Caki2 (cell line): ENCODE measurements around the gene ZNF554. TPM values are rescaled to one million over a fixed set of nuclear protein-coding genes. Genes with fewer than 3 reads are reported as not detected.
"Not testable (repeated sequence)": the region's sequence is repeated elsewhere in the genome, so short reads cannot be mapped to it uniquely, and the experiment has no call there.

Experiments used
- DNase-seq: peaks from one replicate; pipeline ENCODE4 v3.0.0-alpha.2; 2015; ENCODE audit warnings: low read depth
- in situ Hi-C: cut with HindIII; loops from 2 replicates; pipeline ENCODE4 v1.10.0; 2016; ENCODE audit warnings: low sequenced_read_pairs, low pct_unique_long_range_greater_than_20kb, mixed read lengths
- total RNA-seq: library from RNA; depleted of rRNA; stranded (reverse); fragments of >200 nt; shearing (Covaris generic); gene quantifications from 2 replicates; pipeline ENCODE4 v1.2.3, GENCODE V29; 2014; ENCODE audit warnings: low replicate concordance

ZNF554 gene
- total RNA-seq, 1 experiment from 2014 or later: 3.2 TPM

DNA sequence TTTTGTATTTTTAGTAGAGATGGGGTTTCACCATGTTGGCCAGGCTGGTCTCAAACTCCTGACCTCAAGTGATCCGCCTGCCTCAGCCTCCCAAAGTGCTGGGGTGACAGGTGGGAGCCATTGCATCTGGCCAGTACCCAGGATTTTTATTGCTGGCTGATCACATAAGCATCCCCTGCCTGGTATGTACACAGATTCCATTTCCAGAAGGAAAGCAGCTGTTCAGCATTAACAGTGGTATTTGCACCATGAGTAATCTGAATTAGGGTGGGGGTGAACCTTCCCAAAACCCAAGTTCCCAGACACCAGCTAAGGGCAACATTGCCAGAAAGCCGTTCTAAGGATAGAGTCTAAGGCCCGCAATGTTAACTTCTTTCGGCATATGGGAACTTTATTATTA is 28.9 kb downstream of the ZNF554 start:
- DNase-seq: no peak
- in situ Hi-C loops: no loop called here

DNA sequence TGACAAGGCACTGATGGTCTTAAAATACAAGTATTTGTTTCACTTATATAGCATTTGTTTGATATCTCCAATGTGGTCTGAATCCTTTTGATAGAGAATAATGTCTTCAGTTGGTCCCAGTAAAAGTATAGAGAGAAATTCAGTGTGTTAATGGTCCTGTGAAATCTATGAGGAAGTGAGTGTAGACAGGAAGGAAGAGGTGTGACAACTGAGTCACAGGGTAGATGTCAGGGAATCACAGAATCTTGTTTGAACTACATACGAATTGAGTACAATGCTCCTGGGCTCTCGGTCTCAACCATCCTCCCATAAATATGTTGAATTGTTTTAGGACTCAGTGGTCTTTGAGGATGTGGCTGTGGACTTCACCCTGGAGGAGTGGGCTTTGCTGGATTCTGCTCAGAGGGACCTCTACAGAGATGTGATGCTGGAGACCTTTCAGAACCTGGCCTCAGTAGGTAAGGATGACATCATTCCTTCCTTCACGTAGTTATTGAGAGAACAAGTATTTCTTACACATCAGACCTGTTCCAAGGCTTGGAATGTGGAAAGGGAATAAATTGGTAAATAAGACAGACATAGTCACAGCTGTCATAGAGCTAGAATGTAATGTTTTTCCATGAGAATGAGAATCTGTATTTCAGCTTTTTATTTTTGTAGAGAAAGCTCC is 30.7 kb downstream of the ZNF554 start:
- in situ Hi-C loops: no loop called here

DNA sequence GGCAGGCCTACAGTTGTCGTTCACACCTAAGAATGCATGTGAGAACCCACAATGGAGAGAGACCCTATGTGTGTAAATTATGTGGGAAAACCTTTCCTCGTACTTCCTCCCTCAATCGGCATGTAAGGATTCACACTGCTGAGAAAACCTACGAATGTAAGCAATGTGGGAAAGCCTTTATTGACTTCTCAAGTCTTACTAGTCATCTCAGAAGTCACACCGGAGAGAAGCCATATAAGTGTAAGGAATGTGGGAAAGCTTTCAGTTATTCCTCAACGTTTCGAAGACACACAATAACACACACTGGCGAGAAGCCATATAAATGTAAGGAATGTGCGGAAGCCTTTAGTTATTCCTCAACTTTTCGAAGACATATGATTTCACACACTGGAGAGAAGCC is 32.9 kb downstream of the ZNF554 start:
- DNase-seq: no peak
- in situ Hi-C loops: no loop called here

More for the DNA sequence above, 30.7 kb downstream of the ZNF554 start:
- no peak for DNase-seq

DNA sequence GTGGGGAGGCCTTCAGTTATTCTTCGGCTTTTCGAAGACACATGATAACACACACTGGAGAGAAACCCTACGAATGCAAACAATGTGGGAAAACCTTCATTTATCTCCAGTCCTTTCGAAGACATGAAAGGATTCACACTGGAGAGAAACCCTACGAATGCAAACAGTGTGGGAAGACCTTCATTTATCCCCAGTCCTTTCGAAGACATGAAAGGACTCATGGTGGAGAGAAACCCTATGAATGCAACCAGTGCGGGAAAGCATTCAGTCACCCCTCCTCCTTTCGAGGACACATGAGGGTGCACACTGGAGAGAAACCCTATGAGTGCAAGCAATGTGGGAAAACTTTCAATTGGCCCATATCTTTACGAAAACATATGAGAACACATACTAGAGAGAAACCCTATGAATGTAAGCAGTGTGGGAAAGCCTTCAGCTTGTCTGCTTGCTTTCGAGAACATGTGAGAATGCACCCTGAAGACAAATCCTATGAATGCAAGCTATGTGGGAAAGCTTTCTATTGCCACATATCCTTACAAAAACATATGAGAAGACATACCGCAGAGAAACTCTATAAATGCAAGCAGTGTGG is 33.4 kb downstream of the ZNF554 start:
- no peak for DNase-seq
- in situ Hi-C loops: no loop called here

DNA sequence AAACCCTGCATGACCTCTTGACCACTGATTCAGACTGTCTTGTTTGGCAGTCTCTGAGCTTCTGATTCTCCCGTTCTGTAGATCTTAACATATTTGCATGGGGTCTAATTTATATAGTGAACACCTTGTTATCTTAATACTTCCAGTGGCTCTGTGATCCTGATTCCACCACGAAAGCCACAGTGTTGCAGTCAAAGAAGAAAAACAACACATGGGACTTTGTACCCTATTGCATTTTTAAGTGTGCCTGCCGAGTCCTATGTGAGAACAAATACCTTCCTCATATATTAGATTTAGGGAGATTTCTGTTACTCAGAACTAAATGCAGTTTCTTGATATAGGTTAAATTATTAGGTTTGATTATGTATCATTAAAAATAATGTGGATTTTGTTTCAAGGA is 35.2 kb downstream of the ZNF554 start:
- DNase-seq: no peak
- in situ Hi-C loops: no loop called here

DNA sequence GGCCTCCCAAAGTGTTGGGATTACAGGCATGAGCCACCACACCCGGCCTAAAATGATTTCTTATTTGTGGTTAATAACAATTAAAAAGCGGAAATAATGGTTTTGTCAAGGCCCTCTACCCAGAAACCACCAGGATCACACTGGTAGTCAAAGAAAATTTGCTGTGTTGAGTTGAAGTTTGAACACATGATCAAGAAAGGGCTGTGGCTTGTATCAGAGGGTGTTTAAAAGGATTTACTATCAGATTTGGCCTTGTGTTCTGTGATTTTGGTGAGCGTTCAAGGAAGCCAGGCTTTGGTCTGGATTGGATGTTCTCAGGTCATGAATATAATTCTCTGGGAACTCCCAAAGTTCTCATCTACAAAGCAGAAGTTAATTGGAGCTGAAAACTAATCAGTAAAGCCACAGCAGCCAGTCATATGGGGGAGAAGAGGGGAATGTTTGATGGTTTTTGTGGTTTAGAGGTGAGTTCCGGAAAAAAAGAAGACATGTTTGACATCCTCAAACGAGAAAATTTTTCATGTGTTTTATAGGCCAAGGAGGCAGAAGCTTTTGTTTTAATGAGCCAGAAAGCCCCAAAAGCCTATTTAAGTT is 36.9 kb downstream of the ZNF554 start:
- DNase-seq: no peak
- in situ Hi-C loops: no loop called here

DNA sequence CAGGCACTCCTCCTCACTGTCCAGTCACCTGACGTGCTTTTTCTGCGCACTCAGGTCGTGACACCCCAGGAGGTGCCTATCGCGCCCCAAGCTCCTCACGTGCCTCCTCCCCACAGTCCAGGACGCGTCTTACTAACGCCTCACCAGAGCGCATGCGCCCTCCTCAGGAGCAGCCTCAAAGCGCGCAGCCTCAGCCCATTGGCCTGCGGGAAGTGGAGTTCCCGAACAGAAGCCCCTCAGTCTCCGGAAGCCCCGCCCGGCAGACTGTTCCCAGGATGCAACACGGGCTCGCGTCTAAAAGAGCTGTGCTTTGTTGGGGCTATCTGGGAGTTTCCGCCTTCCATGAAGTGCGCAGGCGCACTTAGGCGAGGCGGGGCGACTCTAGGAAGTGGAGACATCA is 39.2 kb downstream of the ZNF554 start:
- no peak for DNase-seq
- in situ Hi-C loops: no loop called here

DNA sequence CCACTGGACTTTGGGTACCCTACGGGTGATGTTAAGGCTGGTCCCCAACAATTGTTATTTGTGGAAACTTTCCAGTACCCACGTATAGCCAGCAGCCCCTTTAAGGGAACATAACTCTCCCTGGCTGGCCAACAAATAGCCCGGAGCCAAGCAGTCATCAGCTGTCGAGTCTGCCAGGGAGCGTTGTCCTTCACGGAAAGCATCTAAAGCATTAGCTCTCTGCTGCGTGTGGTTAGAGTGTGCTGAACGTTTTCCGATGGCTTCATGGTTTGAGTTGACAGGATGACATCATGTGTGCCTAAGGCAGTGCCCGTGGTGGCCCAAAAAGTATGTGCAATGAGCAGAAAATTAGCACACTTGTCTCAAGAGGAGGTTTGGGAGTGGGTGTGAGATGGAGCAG is 44.1 kb downstream of the ZNF554 start:
- in situ Hi-C loops: no loop called here
- DNase-seq: no peak

DNA sequence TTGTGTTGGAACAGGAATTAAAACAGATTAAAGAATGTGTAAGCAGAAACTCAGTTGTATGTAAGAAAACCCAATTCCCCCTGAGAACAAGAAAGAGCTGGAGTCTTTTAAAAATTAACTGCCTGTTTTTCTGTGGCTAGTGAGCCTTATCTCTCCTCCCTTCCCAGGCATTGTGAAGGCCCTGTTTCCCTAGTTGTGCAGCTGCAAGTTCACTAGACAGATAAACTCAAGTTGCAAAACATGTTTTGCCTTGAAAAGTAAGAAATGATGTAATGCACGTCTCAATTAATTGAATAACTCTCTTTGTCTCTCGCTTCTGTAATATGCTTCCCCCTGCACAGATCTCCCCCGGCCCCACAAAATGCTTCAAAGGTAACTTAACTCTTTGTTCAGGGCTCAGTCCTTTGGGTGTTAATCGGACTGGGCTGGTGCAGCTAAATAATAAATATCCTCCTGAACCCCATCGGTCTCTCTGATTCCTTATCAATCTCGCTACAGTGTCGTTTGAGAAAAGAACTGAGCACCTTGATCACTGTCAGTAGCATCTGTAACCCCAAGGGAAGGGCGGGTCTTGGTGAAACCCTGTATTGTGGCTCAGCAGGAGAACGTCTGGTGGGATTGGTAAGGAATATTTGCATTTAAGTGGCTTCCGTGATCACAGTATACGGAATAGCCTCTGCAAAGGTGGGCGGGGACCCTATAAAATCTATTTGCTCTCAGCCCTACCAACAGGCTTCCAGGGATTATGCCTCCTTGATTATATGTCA is 45.8 kb downstream of the ZNF554 start:
- DNase-seq: no peak
- in situ Hi-C loops: no loop called here

DNA sequence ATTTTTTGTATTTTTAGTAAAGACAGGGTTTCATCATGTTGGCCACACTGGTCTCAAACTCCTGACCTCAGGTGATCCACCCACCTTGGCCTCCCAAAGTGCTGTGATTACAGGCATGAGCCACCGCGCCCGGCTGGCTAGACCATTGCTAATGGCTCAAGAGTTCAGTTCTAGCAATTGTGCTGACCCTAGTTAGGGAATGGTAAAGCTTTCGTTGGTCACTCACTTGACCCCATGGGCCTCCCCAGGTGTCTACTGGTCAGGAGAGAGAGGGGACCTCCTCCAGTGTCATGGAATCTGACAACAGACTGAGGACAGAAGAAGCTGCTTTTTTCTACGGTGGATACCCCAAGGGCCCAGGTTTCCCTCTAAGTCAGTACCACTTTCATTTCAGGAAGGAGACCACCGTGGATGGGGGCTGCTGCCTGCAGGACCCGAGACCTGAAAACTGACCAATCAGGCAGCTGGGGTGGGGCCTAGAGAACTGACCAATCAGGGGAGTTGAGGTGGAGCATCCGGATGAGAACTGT is 46.9 kb downstream of the ZNF554 start:
- DNase-seq: no peak
- in situ Hi-C loops: no loop called here

DNA sequence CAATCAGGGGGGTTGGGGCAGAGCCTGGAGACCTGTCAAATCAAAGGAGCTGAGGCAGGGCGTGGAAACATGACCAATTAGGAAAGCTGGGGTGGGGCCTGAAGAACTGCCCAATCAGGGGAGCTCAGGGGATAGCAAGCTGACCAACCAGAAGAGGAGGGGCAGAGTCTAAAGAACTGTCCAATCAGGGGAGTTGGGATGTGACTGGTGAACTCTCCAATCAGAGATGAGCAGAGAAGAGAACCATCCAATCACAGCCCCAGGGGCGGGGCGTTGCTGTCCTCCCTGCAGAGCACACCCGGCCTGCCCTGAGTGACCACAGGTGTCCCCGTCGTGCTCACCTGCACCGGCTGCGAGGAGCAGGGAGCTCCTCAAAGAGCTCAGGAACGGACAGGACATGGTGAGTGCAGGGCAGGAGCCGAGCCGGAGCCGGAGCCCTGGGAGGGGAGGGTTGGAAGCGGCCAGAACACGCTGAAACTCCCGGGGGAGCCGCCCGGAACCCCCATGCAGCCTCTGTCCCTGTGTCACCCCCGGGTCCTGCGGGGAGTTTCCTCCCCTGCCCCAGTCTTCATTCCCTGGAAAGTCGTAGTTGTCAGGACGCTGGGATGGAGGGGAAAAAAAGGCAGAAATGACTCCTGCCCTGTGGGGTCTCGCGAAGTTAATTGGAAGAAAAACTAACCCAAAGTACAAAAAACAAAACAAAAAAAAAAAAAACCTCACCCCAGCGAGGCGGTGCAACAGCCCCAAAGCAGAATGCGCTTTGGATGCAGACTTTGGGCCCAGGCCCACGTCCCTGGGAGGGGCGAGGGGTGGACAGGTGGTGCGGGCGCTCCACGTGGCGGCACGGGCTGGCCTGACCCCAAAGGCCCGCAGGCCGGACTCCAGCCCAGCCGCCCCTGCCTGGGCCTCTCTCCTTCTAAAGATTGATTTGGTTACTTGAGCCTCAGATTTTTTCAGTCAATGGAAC is 47.6 kb downstream of the ZNF554 start, which contains the start of gene ZNF556:
ZNF556 (plus strand) TSS at position 311 of the 967 bp plus-strand sequence; CDS start at position 398, 87 bp downstream.
- in situ Hi-C loops: no loop called here
- peak; percentile 71 for DNase-seq

DNA sequence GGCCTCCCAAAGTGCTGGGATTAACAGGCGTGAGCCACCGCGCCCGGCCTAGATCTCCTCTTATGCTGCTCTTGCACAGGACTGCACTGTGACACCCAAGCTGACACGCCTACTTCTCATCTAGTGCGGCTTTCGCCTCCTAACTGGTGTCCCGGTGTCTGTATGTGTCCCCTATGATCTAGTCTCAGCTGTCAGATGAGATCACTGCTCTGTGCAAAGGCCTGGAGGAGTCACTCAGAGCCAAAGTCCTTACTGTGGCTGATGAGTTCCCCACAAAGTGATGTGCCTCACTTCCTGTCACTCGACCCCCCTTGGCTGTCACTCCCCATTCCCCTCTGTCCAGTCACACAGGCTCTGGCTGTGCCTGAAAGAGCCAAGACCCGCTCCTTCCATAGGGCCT is 50.0 kb downstream of the ZNF554 start:
- in situ Hi-C loops: no loop called here

DNA sequence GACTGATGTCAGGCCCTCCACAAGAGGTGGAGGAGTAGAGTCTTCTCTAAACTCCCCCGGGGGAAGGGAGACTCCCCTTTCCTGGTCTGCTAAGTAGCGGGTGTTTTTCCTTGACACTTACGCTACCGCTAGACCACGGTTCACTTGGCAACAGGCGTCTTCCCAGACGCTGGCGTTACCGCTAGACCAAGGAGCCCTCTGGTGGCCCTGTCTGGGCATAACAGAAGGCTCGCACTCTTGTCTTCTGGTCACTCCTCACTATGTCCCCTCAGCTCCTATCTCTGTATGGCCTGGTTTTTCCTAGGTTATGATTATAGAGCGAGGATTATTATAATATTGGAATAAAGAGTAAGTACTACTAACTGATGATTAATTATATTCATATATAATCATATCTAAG is 52.5 kb downstream of the ZNF554 start:
- DNase-seq, in situ Hi-C loops: not testable (repeated sequence)

More for the DNA sequence above, 50.0 kb downstream of the ZNF554 start:
- no peak for DNase-seq

DNA sequence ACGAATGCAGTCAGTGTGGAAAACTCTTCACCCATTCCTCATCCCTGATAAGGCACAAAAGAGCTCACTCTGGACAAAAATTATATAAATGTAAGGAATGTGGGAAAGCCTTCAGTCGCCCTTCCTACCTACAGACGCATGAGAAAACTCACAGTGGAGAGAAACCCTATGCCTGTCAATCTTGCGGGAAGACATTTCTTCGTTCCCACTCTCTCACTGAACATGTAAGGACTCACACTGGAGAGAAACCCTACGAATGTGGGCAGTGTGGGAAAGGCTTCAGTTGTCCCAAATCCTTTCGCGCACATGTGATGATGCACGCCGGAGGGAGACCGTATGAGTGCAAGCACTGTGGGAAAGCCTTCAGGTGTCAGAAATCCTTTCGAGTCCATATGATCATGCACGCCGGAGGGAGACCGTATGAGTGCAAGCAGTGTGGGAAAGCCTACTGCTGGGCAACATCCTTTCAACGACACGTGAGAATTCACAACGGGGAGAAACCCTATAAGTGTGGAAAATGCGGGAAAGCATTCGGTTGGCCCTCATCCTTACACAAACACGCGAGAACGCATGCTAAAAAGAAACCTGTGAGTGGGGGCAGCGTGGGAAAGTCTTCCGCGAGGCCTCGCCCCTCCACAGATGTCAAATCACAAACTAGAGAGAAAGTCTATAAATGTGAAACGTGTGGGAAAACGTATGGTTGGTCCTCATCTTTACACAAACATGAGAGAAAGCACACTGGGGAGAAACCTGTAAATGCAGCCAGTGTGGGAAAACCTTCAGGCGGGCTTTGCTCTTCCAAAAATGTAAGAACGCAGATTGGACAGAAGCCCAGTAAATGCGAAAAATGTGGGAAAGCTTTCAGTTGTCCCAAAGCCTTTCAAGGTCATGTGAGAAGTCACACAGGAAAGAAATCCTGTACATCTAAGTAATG is 58.0 kb downstream of the ZNF554 start:
- in situ Hi-C loops: no loop called here
- DNase-seq: no peak

DNA sequence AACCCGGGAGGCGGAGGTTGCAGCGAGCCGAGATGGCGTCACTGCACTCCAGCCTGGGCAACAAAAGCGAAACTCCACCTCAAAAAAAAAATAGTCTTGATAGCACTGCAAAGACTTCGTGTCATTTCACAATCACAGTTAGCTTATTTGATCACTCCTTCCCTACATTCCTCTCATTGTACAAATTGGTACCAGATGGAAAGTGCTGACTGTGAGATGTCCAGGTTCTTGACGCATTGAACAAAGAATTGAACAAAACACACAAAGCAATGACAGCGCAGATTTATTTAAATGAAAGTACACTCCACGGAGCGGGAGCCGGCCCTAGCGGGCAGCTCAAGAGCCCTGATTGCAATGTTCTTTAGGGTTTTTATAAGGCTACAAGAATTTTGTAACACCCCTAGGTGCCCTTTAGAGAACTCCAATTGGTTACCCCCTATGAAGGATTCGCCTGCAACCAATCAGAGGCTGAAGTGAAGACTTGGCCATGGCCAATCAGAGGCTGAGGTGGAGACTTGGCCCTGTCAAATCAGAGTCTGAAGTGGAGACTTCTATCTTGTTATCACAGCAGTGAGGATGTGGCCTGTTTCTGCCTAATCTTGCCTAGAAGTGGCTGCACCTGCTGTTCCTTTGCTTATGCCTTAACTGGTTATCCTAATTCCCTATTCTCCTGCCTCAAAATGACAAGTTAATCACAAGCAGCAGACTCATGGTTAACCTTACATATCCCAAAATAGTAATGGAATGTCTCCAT is 64.2 kb downstream of the ZNF554 start:
- no peak for DNase-seq
- in situ Hi-C loops: no loop called here

DNA sequence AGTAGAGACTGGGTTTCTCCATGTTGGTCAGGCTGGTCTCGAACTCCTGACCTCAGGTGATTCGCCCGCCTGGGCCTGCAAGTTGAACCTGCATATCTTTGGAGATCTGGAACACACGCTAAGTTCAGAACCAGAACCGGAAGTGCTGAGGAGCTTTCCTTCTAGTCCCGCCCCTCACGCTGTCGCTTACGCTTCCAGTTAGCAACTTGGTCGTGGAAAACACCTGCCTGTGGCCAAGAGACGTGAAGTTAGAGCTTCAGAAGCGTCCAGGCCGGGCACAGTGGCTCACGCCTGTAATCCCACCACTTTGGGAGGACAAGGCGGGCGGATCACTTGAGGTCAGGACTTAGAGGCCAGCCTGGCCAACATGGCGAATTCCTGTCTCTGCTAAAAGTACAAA is 66.1 kb downstream of the ZNF554 start:
- DNase-seq: no peak
- in situ Hi-C loops: no loop called here
